Stimulated activated CD4-positive, alpha-beta T cell treated with anti-CD3 and anti-CD28 coated beads, Interleukin-12 subunit alpha, Interleukin-12 subunit beta, amount 100 ng/mL, for 24 hours (primary cell): ENCODE results near the gene DROSHA.
A peak's percentile ranks its signal among the peaks of the same experiment; 100 is the strongest.
"Not testable (repeated sequence)": the region's sequence is repeated elsewhere in the genome, so short reads cannot be mapped to it uniquely, and the experiment has no call there.

Source experiments
- DNase-seq, 2 experiments: peaks; one replicate each; pipeline ENCODE4 v3.0.0-alpha.2; 2020; ENCODE audit warnings: low read depth in 2 of 2

The DROSHA gene, protein sequence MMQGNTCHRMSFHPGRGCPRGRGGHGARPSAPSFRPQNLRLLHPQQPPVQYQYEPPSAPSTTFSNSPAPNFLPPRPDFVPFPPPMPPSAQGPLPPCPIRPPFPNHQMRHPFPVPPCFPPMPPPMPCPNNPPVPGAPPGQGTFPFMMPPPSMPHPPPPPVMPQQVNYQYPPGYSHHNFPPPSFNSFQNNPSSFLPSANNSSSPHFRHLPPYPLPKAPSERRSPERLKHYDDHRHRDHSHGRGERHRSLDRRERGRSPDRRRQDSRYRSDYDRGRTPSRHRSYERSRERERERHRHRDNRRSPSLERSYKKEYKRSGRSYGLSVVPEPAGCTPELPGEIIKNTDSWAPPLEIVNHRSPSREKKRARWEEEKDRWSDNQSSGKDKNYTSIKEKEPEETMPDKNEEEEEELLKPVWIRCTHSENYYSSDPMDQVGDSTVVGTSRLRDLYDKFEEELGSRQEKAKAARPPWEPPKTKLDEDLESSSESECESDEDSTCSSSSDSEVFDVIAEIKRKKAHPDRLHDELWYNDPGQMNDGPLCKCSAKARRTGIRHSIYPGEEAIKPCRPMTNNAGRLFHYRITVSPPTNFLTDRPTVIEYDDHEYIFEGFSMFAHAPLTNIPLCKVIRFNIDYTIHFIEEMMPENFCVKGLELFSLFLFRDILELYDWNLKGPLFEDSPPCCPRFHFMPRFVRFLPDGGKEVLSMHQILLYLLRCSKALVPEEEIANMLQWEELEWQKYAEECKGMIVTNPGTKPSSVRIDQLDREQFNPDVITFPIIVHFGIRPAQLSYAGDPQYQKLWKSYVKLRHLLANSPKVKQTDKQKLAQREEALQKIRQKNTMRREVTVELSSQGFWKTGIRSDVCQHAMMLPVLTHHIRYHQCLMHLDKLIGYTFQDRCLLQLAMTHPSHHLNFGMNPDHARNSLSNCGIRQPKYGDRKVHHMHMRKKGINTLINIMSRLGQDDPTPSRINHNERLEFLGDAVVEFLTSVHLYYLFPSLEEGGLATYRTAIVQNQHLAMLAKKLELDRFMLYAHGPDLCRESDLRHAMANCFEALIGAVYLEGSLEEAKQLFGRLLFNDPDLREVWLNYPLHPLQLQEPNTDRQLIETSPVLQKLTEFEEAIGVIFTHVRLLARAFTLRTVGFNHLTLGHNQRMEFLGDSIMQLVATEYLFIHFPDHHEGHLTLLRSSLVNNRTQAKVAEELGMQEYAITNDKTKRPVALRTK (N-terminal part only)

DNA sequence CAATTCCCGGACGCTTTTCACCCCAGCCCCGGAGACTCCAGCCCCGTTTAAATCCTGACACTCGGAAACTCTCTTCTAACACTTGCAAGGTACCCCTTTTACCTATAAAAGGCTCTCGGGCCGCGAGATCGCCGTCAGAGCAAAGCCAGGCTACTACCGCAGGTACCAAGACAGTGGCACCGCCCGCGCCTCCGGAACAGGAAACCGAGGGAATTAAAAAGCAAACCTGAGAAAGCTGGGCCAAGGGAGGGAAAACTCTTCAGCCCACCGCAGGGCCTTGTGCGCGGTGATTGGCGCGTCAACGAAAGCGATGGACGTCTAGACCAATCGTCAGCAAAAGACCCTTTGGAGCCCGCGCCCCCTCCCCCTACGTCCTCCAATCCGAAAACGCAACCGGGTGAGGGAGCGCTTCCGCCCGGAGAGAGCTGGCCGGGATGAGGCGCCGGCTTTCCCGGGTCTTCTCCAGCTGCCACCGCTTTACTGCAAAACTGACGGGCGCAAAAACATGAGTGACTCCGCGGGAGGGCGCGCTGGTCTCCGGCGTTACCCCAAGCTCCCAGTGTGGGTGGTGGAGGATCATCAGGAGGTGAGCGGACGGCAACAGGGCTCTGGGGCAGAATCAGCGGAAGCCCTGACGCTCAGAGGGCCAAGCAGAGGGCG lies at the start of gene DROSHA, which contains the start of gene C5orf22:
DROSHA (minus strand) TSS at position 206 of the 660 bp plus-strand sequence. CDS start 3,034 bp downstream, outside the sequence.
C5orf22 (plus strand) TSS at position 414 of the 660 bp plus-strand sequence; CDS start at position 506, 92 bp downstream.
- peak; percentile 87 to 94 for DNase-seq

DNA sequence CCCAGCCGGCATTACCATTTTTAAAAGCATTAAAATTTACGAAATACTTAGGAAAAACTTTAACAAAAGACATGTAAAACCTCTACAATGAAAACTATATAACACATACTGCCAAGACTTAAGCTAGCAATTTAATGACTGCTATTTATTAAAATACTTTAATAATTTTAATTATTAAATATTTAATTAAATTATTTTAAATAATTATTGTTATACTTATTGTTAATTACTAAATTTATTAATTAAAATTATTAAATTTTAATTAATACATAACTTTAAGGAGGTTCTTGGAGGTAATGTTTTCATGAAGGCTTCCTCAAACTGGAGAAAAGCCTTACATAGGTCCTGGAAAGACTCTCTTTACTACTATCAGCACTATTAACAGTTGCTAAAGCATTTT lies 47.7 kb upstream of the DROSHA start:
- DNase-seq = no peak

DNA sequence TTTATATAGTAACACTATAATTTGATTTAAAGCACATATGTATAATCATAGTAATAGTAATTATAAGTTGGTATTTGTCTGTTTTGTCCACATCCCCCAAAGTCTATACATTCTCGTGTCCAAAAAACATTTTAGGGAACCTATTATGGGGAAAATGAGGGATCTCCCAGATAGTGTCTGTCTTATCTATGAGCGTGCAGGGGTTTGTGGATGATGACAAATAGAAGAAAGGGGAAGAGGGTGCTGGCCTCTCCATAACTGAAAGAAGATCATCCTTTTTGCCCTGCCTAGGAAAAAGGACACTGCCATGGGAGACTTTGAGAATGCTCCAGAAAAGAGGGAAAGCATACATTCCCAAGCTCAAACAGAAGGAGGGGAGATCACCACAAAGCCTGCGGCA lies 45.5 kb upstream of the DROSHA start:
- no peak for DNase-seq

DNA sequence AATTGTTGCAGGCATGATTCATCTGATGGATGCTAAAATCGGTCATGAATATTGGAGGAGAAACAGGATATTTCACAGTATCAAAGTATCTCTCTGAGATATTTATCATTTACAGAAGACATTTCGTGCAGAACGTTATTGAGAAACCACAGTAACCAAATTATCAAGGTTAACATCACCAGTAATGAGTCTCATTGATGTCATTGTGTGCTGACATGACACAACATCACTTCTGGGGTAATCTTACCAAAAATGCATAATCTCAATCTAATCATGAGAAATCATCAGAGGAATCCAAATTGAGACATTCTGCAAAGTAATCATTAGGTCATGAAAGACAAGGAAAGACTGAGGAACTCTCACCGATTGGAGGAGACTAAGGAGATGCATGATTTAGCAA lies 42.9 kb upstream of the DROSHA start:
- DNase-seq = no peak

DNA sequence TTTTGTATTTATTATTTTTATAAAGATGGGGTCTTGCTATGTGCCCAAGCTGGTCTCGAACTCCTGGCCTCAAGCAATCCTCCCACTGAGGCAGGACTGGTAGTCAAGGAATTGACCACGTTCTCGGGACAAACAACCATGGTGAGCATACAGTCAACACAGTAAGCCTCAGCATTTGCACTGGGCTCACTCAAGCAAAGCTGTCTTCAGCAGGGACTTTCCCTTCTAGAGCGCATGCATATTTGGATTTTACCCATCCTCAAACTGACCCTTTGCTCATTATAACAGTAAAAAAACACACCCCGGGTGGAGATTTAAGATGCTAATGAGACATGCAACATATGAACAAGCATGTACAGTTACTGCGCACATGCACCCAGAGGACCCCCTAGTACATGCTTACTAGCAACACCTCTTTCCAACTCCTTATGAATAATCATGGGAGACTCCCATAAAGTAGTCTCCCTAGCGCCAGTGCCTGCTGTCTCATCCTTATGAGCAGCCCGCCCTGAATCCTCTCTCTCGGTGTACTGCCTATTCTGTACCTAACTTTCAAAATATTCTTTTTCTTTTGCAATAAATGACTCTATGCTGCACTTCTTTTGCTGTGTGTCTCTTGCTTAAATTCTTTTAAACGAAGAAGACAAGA lies 41.7 kb upstream of the DROSHA start:
- DNase-seq = no peak

DNA sequence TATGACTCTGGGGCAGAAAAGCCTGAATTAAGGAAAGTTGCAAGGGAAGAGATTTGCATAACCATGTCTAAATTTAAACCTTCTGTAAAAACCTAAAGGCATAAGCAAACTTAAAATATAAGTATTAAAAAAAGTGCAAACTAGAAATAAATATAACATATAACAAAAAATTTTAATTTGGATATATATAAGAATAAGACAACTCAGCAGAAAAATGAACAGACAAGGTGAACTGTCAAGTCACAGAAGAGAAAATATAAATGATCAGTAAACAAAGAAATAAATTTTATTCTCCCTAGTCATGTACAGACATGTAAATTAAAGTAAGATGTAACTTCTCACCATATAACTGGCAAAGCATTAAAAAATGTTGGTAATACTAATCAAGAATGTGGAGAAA lies 37.2 kb upstream of the DROSHA start:
- no peak for DNase-seq

DNA sequence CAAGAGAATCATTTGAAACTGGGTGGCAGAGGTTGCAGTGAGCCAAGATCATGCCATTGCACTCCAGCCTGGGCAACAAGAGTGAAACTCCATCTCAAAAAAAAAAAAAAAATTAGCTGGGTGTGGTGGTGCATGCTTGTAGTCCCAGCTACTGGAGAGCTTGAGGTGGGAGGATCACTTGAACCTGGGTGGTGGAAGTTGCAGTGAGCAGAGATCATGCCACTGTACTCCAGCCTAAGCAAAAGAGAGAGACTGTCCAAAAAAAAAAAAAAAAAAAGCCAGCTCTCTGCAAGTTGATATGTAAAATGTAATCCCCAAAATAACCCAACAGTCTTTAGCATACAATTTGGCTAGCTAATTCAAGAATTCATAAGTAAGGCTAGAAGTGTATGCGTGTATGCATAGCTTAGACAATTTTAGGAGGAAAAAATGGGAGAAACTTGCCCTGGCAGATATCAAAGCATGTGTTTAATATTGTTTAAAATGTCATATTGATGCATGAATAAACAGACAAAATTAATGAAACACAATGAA lies 36.5 kb upstream of the DROSHA start:
- no peak for DNase-seq

DNA sequence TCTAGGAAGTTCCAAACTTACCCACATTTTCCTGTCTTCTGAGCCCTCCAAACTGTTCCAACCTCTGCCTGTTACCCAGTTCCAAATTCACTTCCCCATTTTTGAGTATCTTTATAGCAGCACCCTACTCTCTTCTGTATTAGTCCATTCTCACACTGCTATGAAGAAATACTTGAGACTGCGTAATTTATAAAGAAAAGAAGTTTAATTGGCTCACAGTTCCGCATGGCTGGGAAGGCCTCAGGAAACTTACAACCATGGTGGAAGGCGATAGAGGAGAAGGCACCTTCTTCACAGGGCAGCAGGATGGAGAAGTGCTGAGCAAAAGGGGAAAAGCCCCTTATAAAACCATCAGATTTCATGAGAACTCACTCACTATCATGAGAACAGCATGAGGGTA lies 34.5 kb upstream of the DROSHA start:
- not testable (repeated sequence) for DNase-seq

DNA sequence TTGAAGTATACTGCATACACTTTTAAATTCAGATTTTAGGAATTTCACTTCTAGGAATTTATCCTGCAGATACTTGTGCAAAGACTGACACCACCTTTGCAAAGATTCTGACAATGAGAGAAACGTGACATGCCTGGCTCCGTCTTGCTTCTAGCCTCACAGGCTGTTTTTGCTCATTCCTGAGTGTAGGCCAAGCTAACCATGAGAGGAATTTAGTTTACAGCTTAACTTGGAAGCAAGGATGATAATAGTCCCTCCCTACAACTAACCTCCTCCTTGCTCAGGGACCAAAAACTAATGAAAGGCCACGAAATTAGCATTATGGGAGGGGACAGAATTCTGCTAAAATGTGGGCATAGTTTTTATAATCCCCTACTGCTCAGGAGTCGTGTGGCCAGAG lies 31.3 kb upstream of the DROSHA start:
- DNase-seq = no peak

DNA sequence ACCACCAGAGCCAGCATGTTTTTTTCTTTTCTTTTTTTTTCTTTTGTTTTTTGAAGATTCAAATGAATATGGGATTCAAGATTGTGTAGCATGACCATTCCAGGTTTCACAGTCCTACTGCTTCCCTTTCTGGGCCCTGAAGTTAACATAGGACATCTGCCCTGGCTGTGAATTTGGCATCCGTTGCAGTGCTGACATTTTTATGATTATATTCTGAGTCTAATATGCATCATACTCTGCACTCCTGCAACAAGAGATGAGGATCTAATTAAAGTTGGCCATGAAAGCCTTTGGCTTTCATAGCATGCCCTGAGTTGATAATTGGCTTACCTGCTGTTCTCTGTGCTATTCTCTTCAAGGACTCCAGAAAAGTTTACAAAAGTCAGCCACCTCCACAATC lies 30.1 kb upstream of the DROSHA start:
- DNase-seq = no peak

DNA sequence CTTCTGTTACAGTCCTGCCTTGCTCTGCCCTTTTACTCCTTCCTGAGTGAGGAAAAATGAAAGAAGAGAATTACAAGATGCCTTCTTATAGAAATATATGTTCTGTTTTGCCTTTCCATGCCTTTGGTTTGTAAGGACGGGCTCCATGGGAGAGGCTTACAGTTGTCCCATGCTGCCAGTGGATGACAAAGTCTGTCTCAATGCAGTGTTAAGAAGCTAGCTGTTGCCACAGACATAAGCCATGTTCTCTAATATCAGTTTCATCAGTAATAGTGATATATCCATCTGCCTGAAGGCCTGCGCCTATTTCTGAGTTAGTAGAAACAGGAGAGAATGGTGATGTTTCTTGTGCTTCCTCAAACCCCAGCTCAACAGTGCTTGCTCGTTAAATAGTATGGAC lies 28.0 kb upstream of the DROSHA start:
- no peak for DNase-seq

DNA sequence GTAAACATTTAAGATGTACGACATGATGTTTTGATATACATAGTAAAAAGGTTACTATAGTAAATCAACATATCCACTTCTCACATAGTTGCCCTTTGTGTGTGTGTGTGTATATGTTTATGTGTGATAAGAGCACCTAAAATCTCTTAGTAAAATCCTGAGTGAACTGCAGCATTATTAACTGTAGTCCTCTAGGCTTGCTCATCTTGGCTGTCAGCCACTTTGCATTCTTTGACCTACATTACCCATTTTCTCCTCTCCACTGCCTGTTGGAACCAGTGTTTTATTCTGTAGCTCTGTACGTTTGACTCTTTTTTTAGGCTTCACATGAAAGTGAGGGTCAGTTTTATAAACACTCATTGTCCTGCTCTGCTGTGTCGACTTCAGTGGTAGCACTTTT lies 24.6 kb upstream of the DROSHA start:
- no peak for DNase-seq

DNA sequence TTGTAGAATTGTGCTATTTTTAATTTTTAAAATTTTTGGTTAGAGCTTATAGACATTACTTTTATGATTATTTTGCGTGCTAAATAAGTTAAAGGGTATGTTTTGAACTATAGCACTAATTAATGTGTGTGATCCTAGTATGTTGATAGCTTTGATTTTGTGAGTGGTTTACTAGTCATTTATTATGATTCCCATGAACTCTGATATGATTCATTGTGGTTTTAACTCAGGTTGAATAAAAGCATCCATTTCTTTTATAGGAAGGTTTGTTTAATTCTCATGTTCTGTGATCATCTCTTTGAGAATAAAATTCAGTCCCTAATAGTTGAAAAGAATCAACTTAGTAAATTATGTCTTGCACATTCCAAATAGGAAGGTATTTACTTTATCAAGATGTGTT lies 22.7 kb upstream of the DROSHA start:
- DNase-seq = no peak

DNA sequence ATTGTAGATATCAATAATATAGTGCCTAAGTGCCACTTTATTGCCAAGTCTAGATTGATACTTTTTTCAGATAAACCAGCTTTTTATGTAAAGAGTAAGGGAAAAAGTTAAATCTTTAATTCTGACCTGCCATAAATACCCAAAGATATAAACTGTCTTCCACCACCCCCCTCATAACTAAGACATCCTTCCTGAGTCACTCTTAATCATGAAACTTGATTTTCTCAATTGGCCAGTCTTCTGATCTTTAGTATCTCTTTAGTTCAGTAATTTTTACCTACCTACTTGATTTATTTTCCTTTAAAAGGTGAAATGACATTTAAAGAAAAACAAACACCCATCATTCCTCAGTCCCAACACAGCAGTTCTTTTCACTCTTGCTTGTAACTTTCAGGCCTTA lies 22.0 kb upstream of the DROSHA start:
- DNase-seq = no peak

DNA sequence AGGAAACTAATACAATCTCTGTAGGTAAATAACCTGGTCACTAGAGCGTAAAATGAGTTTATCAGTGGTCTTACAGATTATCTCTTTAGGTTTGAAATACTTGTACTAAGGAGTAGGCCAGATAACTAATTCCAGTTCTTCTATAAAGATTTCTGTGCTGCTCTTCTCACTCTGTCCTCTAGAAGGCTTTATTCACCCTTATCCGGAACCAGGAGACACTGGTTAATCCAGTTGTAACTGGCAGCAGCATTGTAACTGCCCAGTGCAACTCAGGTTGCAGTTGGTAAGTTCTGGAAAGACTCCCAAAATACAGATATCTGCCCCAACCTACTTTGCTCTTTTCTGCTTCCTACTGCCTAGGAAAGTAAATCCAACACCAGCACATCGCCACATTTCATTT lies 20.0 kb upstream of the DROSHA start:
- no peak for DNase-seq

DNA sequence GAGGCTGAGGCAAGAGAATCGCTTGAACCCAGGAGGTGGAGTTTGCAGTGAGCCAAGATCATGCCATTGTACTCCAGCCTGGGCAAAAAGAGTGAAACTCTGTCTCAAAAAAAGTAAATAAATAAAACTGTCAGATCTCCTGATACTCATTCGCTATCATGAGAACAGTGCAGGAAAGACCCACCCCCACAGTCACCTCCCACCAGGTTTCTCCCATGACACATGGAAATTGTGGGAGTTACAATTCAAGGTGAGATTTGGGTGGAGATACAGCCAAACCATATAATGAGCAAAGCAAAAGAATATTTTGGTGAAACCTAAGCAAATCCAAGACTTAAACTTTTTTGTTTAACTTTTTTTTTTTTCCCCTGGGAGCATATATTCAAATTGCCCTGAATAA lies 17.2 kb upstream of the DROSHA start:
- not testable (repeated sequence) for DNase-seq

DNA sequence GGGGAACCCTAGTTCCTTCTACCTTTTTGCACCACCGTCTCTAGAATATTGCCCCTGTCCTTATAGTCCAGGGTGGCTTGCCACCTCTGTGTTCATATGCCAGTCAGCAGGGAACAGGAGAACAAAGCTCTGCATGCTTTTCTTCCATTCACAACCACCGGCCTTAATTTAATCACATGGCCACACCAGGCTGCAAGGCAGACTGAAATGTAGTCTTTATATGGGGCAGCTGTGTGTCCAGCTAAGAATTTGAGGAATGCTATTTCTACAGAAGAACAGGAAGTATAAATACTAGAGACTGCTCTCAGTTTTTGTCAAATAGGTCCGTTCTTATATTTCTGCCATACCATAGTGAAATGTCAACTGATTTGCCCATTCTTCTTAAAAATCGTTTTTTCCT lies 6.0 kb upstream of the DROSHA start:
- no peak for DNase-seq

DNA sequence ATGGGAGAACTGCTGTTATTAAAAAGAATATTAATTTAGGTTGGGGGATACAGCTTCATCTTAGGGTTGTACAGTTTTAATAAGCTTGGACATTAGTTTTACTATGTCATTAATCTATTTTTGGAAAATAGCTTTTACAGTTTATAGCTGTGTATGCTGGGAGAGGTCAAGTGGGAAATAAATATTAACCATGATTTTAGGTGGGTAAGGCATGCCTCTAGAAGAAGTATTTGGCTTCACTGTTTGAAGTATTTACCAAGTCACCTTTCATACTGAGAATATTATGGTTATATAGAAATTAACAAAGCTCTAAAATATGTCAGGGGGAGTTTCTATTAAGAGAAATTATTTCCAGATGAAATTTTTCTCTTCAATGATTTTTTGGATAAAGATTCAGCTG lies 5.5 kb upstream of the DROSHA start:
- no peak for DNase-seq

DNA sequence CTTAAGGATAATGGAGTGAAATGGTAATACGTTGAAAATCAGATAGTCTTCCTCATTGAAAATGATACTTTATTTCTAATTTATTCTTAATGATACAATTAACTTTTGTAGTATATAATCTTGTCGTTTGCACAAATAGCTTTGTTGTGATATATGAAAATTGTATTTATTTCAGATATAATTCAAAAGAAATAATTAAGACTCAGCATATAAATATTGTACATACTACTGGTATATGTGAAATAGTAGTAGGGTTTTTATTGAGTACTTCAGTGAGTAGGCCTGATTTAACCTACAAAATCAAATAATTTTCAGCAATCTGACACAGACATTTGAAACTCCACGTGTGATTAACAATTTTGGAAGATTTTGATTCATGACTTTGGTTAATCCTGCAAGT lies 5.0 kb upstream of the DROSHA start:
- no peak for DNase-seq

DNA sequence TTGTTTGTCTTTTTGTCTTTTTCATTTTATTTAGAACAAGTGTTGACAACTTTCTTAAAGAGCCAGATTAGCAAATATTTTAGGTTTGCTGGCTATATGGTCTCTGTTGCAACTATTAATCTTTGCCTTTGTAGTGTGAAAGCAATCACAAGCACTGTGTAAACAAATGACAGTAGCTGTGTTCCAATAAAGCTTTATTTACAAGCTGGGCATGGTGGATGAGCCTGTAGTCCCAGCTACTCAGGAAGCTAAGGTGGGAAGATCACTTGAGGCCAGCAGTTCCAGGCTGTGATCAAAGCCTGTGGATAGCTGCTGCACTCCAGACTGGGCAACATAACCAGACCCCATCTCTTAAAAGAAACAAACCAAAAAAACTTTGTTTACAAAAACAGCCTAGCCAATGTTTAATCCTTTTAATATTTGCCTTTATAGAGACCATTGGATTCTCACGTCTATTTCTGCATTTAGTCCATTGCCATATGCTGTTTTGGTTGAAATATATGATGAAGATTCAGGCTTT lies 2.7 kb upstream of the DROSHA start:
- DNase-seq = no peak

DNA sequence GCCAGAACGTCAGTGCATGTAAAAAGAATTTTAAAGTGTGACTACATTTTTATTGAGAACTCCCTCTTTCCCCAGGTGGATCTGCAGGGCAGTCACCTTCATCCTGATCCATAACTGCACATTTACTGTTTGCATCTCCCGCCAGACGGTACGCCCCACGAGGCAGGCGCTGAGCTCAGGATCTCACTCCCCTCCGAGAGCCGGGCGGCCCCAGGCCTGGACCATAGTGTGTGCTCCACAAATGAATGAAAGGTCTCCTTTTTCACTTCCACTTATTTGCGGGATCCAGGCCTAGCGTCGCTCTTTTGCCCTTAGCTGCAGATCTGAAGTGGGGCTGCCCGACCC lies 378 bp downstream of the DROSHA start:
- peak in 1 of 2 experiments; percentile 4 for DNase-seq
